Measurements from ENCODE around the gene ASNSD1. TPM values are rescaled to one million over a fixed set of nuclear protein-coding genes. Genes with fewer than 3 reads are reported as not detected.
A peak's percentile ranks its signal among the peaks of the same experiment; 100 is the strongest.

ASNSD1 gene
- total and polyA plus RNA-seq, 10 donors, result 28.1 to 50.8 (median 32.8) TPM

GRCh38 chr2:189629531-189630453, 31.5 kb upstream of the ASNSD1 start:
- Histone ChIP-seq H3K4me1 (no peaks in the 10 kb centered on the region), H3K27ac (peak overlapping the region in 6 of 8 donors; percentile 8 to 48 (median 22)), H3K4me3 (no peak overlapping the region), H3K9me3 (no peaks in the 10 kb centered on the region), H3K36me3 (no peaks in the 10 kb centered on the region), H3K27me3 (replicated peaks in 1 of 7) (no peaks in the 10 kb centered on the region)
- intact Hi-C loops (cut with DNase I; ENCODE audit: low total_unique reads), result loop anchor here (10.0 kb wide), 3 partner anchors 55 to 535 kb away; no protein-coding TSS in a partner anchor
- WGBS, 5 donors, result 68 to 84% (median 77%) methylated on average over 10 of the region's 10 CpGs
- DNase-seq, result no peak
- TF ChIP-seq POLR2A (IDR thresholded peaks at IDR 0.05) (no peak), CTCF (IDR thresholded peaks at IDR 0.05 in 8 of 11, conservative IDR thresholded peaks at IDR 0.05 in 3 of 11) (no peak), POLR2AphosphoS5 (IDR thresholded peaks at IDR 0.05) (no peak)

GRCh38 chr2:189631849-189632248, 29.4 kb upstream of the ASNSD1 start:
- Histone ChIP-seq H3K27ac (no peak overlapping the region), H3K4me3 (no peak overlapping the region), H3K27me3 (replicated peaks in 1 of 7) (no peaks in the 10 kb centered on the region), H3K9me3 (no peaks in the 10 kb centered on the region), H3K36me3 (no peaks in the 10 kb centered on the region), H3K4me1 (no peaks in the 10 kb centered on the region)
- 88 to 98% (median 89%) methylated on average over 4 of the region's 4 CpGs for WGBS, 5 donors
- DNase-seq, result no peak
- TF ChIP-seq POLR2A (IDR thresholded peaks at IDR 0.05) (no peak), POLR2AphosphoS5 (IDR thresholded peaks at IDR 0.05) (no peak), CTCF (IDR thresholded peaks at IDR 0.05 in 8 of 11, conservative IDR thresholded peaks at IDR 0.05 in 3 of 11) (no peak)
- intact Hi-C loops (cut with DNase I; ENCODE audit: low total_unique reads), result loop anchor here (10.0 kb wide), 2 partner anchors 167 to 537 kb away; no protein-coding TSS in a partner anchor

- no peak for DNase-seq
- intact Hi-C loops (cut with DNase I; ENCODE audit: low total_unique reads), result loop anchor here (10.0 kb wide), 2 partner anchors 169 to 539 kb away; no protein-coding TSS in a partner anchor
- Histone ChIP-seq H3K9me3 (no peaks in the 10 kb centered on the region), H3K4me3 (no peak overlapping the region), H3K27ac (no peak overlapping the region), H3K4me1 (no peaks in the 10 kb centered on the region), H3K36me3 (no peaks in the 10 kb centered on the region), H3K27me3 (replicated peaks in 1 of 7) (no peaks in the 10 kb centered on the region)
- WGBS, 5 donors, result 81 to 88% (median 83%) methylated on average over 5 of the region's 5 CpGs
- TF ChIP-seq POLR2AphosphoS5 (IDR thresholded peaks at IDR 0.05) (no peak), CTCF (IDR thresholded peaks at IDR 0.05 in 8 of 11, conservative IDR thresholded peaks at IDR 0.05 in 3 of 11) (peak in 7 of 11 experiments; percentile 38 to 66 (median 50)), POLR2A (IDR thresholded peaks at IDR 0.05) (no peak)
Measured at GRCh38 chr2:189633392-189633811, 27.9 kb upstream of the ASNSD1 start.

- WGBS, 5 donors, result 79 to 94% (median 91%) methylated on average over 2 of the region's 2 CpGs
- no peak overlapping the region for H3K27ac ChIP-seq
- intact Hi-C loops (cut with DNase I; ENCODE audit: low total_unique reads), result loop anchor here (10.0 kb wide), 2 partner anchors 171 to 541 kb away; no protein-coding TSS in a partner anchor
- H3K4me1 ChIP-seq, result no peaks in the 10 kb centered on the region
- H3K36me3 ChIP-seq, result no peaks in the 10 kb centered on the region
- TF ChIP-seq CTCF (IDR thresholded peaks at IDR 0.05 in 8 of 11, conservative IDR thresholded peaks at IDR 0.05 in 3 of 11) (no peak), POLR2A (IDR thresholded peaks at IDR 0.05) (no peak), POLR2AphosphoS5 (IDR thresholded peaks at IDR 0.05) (no peak)
- DNase-seq, result no peak
- H3K9me3 ChIP-seq, result no peaks in the 10 kb centered on the region
- H3K27me3 ChIP-seq (replicated peaks in 1 of 7), result no peaks in the 10 kb centered on the region
- H3K4me3 ChIP-seq, result no peak overlapping the region
Measured at GRCh38 chr2:189635353-189635752, 25.9 kb upstream of the ASNSD1 start.

Data from spleen (tissue), 11 donors.